ENCODE results near the gene ANG.
A peak's percentile ranks its signal among the peaks of the same experiment; 100 is the strongest.

The ANG gene

DNA sequence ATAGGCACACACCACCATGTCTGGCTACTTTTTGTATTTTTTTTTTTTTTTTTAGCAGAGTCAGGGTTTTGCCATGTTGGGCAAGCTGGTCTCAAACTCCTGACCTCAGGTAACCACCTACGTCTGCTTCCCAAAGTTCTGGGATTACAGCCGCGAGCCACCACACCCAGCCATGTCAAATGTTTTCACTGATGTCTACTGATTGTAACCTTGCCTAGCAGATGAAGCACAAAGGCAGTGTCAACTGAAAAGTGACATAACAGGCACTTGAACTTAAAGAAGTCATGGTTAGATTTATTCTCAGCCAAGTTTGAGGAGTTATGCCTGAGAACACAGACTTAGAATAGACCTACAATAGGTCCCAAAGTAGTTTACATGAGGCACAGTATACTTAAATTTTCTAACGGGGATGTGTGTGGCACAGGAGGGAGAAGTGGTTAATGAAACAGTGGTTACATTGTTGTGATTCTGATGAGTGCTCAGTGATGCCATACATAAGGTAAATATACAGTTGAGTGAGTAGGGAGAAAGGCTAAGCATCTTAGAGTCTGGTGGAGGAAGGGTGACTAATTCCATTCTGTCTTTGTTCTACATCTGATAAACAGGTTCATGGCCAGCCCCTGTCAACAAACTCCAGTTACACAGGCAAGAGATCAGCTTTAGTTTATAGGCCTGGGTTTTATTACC, 16.8 kb upstream of the ANG start:
- no peak for DNase-seq (ENCODE audit: low read depth, low spot score)
- no peak overlapping the region for H3K4me3 ChIP-seq (ENCODE audit: low read length)

GRCh38 chr14:20675669-20676068, 12.9 kb upstream of the ANG start:
- no peak overlapping the region for H3K4me3 ChIP-seq (ENCODE audit: low read length)
- DNase-seq (ENCODE audit: low read depth, low spot score) = no peak

- H3K4me3 ChIP-seq (ENCODE audit: low read length) = no peak overlapping the region
- no peak for DNase-seq (ENCODE audit: low read depth, low spot score)
Measured at GRCh38 chr14:20676072-20676471, 12.5 kb upstream of the ANG start.

- DNase-seq (ENCODE audit: low read depth, low spot score) = no peak
Measured at GRCh38 chr14:20679907-20680306, 8.7 kb upstream of the ANG start.

DNA sequence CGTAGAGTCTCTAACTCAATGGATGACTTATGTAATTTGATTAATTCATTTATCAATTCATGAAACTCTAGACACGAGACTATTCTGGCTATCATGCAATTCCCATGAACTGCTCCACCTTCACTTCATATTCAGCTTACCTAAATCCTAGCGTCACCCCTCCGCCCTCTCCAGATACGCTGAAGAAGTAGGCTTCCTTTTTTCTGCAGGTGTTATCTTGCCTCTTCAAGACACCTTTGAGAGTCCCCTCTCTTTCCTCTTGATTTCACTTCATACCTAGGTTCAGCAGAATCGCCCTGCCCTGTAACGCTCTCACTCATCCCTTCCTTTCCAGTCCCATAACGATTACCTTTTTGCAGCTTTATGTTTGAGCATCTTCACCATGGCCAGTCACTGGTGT, 8.2 kb upstream of the ANG start:
- peak overlapping the region; percentile 71 for H3K4me3 ChIP-seq (ENCODE audit: low read length)
- DNase-seq (ENCODE audit: low read depth, low spot score) = no peak

More at GRCh38 chr14:20679907-20680306, 8.7 kb upstream of the ANG start:
- no peak overlapping the region for H3K4me3 ChIP-seq (ENCODE audit: low read length)

- peak overlapping the region; percentile 71 for H3K4me3 ChIP-seq (ENCODE audit: low read length)
- DNase-seq (ENCODE audit: low read depth, low spot score) = no peak
Measured at GRCh38 chr14:20680843-20681347, 7.7 kb upstream of the ANG start.

DNA sequence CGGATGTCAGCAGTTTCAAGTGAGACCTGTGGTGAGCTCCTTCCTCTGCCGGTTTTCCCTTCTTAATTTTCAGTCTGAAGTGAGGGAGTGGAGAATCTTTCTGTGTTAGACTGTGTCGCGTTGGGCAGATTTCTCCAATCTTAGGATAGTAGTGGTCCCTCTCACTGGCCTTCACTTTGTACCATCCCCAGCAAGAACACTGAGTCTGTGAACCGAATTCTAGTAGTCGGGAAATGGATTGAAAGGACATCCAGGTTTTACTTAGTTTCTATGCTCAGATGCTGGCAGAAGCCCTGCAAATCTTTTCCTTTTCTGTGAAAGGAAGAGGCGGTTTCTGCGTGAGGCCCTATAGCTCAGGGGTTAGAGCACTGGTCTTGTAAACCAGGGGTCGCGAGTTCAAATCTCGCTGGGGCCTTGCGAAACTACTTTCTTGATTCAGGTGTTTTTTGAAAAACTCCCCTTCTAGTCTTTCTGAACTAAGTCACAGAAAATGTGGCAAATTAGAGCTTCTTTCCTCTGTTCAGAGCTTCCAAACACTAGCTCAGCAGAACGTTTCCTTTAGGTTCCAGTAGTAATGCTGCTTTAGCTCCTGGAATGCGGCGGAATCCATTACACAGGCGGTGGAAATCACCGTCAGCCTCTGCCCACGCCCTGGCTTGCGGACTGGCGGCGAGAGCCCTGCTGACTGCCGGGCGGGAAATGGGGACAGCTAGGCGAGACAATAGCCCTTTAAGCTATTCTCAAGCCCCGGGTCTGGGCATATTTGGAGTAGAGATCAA, 7.0 kb upstream of the ANG start:
- H3K4me3 ChIP-seq (ENCODE audit: low read length) = peak overlapping the region; percentile 71
- DNase-seq (ENCODE audit: low read depth, low spot score) = peak; percentile 92

DNA sequence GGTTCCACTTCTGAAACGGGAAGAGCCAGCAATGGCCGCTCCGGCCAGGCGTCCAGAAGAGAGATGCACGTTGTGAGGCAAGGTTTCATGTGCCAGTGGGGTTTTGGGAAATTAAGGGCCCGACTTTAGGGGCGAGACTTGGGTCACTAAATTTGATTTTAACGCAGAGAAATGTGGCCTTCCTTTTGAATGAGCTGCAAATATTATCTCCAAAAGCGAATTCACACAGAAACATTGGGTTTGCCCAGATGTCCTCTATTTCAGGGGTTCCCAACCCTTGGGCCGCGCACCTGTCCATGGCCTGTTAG, 6.5 kb upstream of the ANG start:
- no peak for DNase-seq (ENCODE audit: low read depth, low spot score)
- peak overlapping the region; percentile 71 for H3K4me3 ChIP-seq (ENCODE audit: low read length)

- peak; percentile 90 for DNase-seq (ENCODE audit: low read depth, low spot score)
- peak overlapping the region; percentile 71 for H3K4me3 ChIP-seq (ENCODE audit: low read length)
Measured at GRCh38 chr14:20682435-20683124, 6.0 kb upstream of the ANG start.

DNA sequence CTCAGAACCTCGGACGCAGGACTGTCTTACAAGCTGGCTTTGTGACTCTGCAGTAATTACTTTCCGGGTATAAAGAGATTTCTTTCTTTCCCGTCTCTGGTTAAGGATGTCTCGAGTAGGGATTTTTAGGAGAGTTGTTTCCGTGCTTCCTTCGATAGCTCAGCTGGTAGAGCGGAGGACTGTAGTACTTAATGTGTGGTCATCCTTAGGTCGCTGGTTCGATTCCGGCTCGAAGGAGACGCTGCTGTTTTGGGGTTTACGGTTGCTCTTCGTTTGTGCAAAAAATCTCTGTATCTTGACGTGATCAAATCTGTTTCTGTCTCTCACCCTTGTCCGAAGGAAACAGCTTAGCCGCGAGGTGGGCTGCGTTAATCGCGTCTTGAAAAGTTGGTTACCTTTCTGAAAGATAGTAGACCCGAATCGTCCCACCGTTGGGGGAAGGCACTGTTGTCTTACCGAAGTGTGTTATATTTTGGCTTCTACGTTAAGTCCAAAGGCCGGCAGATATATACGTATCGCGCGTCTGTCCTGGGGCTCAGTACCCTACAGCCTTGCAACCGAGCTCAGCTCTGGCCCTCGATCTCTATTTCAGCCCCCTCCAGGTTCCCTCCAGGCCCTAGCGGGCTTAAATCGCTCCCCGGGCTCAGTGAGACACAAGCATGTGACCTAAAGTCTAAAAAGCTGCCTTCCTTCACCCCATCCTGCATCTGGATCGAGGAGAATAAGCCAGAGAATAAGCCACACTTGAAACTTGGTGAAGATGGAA, 5.3 kb upstream of the ANG start:
- peak overlapping the region; percentile 71 for H3K4me3 ChIP-seq (ENCODE audit: low read length)
- peak; percentile 93 for DNase-seq (ENCODE audit: low read depth, low spot score)

GRCh38 chr14:20683891-20684661, 4.5 kb upstream of the ANG start, which contains the start of gene RNASE4:
RNASE4 (plus strand) TSS chr14:20684560; CDS start chr14:20699372, 14,812 bp downstream.
- H3K4me3 ChIP-seq (ENCODE audit: low read length) = peak within 1 kb of the TSS; percentile 71
- DNase-seq (ENCODE audit: low read depth, low spot score) = peak; percentile 79

DNA sequence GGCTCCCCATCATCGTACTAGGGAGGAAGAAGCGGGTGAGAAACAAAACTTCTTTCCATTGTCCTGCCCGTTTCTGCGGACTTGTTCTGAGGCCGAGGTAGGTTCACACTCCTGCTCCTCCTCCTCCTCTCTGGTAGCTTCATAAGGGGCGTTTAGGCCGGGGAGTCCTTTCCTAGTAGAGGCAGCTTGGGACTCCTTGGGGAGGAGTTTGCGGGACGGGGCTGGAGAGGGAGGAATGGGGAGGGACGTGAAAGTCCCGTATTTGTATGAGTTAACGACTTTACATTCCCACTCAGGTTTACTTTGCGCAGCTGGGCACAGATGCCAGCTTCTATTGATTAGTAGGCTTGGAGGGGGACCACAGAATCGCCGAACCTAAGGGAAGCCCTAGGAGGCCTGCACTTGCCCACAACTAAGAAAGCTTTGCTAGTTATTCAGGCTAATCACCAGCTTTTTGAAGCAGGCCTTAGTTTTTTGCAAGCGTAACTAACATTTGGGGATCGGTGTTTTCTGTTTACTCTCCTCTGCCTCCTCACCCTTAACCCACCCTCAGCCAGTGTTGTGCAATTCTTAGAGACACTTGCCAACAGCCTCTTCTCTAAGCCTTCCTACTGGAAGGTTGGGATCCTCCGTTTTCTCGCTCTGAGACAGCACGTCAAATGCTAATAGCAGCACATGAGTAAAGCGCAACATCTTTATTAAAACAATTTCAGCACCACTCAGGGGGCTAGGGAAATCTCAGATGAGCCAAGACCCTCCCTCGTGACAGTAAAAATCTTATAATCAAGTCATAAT, 3.7 kb upstream of the ANG start:
- no peak for DNase-seq (ENCODE audit: low read depth, low spot score)
- peak overlapping the region; percentile 71 for H3K4me3 ChIP-seq (ENCODE audit: low read length)

- H3K4me3 ChIP-seq (ENCODE audit: low read length) = no peak overlapping the region
- no peak for DNase-seq (ENCODE audit: low read depth, low spot score)
Measured at GRCh38 chr14:20686386-20687143, 2.0 kb upstream of the ANG start.

- no peak overlapping the region for H3K4me3 ChIP-seq (ENCODE audit: low read length)
- no peak for DNase-seq (ENCODE audit: low read depth, low spot score)
Measured at GRCh38 chr14:20687362-20688166, 1.0 kb upstream of the ANG start.

- DNase-seq (ENCODE audit: low read depth, low spot score) = peak; percentile 66
- no peak overlapping the region for H3K4me3 ChIP-seq (ENCODE audit: low read length)
Measured at GRCh38 chr14:20690848-20691640, 2.5 kb downstream of the ANG start.
